ENCODE results near the gene ACSL5. TPM values are rescaled to one million over a fixed set of nuclear protein-coding genes. Genes with fewer than 3 reads are reported as not detected.
A peak's percentile ranks its signal among the peaks of the same experiment; 100 is the strongest.

ACSL5 gene
- total RNA-seq, 1 donor from 2014 or later, result 0.68 TPM

DNA sequence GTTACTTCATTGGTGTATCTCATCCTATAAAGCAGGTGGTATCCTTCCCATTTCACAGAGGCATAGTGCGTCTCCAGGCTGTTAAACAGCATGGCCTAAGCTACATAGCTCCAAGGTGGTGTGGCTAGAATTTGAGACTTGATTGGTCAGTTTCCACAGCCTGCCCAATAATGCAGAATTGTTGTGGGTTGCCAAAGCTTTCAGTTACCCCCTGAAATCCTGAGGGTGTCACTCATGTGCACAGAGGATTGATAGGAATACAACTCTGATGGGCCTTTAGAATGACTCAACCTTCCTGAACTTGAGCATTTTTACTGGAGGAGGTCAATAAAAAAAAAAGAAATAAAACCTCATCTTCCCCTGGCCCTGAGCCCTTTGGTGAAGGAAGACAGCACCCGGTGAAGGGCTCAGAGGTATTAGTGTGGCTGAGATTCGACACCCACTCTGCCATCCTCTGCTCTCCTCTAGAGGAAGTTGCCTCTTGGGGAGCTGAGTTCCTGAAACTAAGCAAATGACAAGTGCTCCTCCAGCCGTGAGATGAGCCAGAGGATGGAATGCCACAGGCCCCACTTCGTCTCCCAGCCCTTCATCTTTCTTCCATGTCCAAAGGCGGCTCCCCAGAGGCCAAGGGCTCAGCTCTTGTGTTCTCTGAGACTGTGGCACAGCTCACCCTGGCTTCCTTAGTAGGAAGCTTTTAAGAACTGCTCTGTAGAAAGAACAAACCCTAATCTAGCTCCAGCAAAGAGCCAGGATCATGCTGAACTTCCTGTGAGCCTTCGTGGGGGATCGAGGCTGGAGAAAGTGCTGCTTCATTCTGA lies 1.0 kb downstream of the ACSL5 start:
- DNase-seq (ENCODE audit: low read depth) (no peak), FAIRE-seq (no peak)
- Histone ChIP-seq H4K20me1 (ENCODE audit: insufficient read depth, low read length) (no peaks in the 10 kb centered on the region), H3K36me3 (ENCODE audit: insufficient read depth, low read length) (no peaks in the 10 kb centered on the region), H2AFZ (ENCODE audit: low read depth, low read length) (peak overlapping the region; percentile 69), H3K4me2 (ENCODE audit: low read length) (peak overlapping the region; percentile 33), H3K27me3 (ENCODE audit: insufficient read depth, low read length) (no peaks in the 10 kb centered on the region), H3K4me1 (ENCODE audit: insufficient read depth, low read length) (peaks cover 12% of the 10 kb centered on the region), H3K79me2 (ENCODE audit: insufficient read depth, low read length) (no peaks in the 10 kb centered on the region), H3K9me3 (ENCODE audit: insufficient read depth, low read depth, low read length) (no peaks in the 10 kb centered on the region), H3K9ac (ENCODE audit: low read length) (peak overlapping the region; percentile 14), H3K27ac (ENCODE audit: low read depth, low read length) (no peak overlapping the region), H3K4me3 (ENCODE audit: insufficient read depth, low read depth, low read length) (no peak overlapping the region)
- Mint-ChIP-seq H3K27ac (ENCODE audit: unreplicated experiment) (peak overlapping the region; percentile 88), H3K36me3 (ENCODE audit: low read depth, unreplicated experiment) (no peaks in the 10 kb centered on the region), H3K27me3 (ENCODE audit: low read depth, unreplicated experiment) (no peaks in the 10 kb centered on the region), H3K4me3 (ENCODE audit: unreplicated experiment) (peak overlapping the region; percentile 6), H3K4me1 (ENCODE audit: low read depth, unreplicated experiment) (peaks cover 21% of the 10 kb centered on the region), H3K9me3 (ENCODE audit: unreplicated experiment) (peaks cover 4% of the 10 kb centered on the region)
- TF ChIP-seq EZH2 (IDR thresholded peaks at IDR 0.05; ENCODE audit: insufficient read depth, low read length) (no peak), CTCF (IDR thresholded peaks at IDR 0.05; ENCODE audit: insufficient read depth, low read depth, low read length) (no peak)

GRCh38 chr10:112375721-112376395 lies 1.9 kb downstream of the ACSL5 start:
- Mint-ChIP-seq H3K9me3 (ENCODE audit: unreplicated experiment) (peaks cover 4% of the 10 kb centered on the region), H3K27me3 (ENCODE audit: low read depth, unreplicated experiment) (no peaks in the 10 kb centered on the region), H3K36me3 (ENCODE audit: low read depth, unreplicated experiment) (no peaks in the 10 kb centered on the region), H3K4me1 (ENCODE audit: low read depth, unreplicated experiment) (peaks cover 28% of the 10 kb centered on the region), H3K4me3 (ENCODE audit: unreplicated experiment) (peak overlapping the region; percentile 34), H3K27ac (ENCODE audit: unreplicated experiment) (peak overlapping the region; percentile 88)
- no peak for TF ChIP-seq CTCF (IDR thresholded peaks at IDR 0.05; ENCODE audit: insufficient read depth, low read depth, low read length)
- TF ChIP-seq EZH2 (IDR thresholded peaks at IDR 0.05; ENCODE audit: insufficient read depth, low read length), result no peak
- Histone ChIP-seq H2AFZ (ENCODE audit: low read depth, low read length) (peak overlapping the region; percentile 69), H4K20me1 (ENCODE audit: insufficient read depth, low read length) (no peaks in the 10 kb centered on the region), H3K4me2 (ENCODE audit: low read length) (peak overlapping the region; percentile 33), H3K4me1 (ENCODE audit: insufficient read depth, low read length) (peaks cover 17% of the 10 kb centered on the region), H3K9ac (ENCODE audit: low read length) (no peak overlapping the region), H3K79me2 (ENCODE audit: insufficient read depth, low read length) (no peaks in the 10 kb centered on the region), H3K9me3 (ENCODE audit: insufficient read depth, low read depth, low read length) (no peaks in the 10 kb centered on the region), H3K27me3 (ENCODE audit: insufficient read depth, low read length) (no peaks in the 10 kb centered on the region), H3K4me3 (ENCODE audit: insufficient read depth, low read depth, low read length) (no peak overlapping the region), H3K27ac (ENCODE audit: low read depth, low read length) (peak overlapping the region; percentile 2), H3K36me3 (ENCODE audit: insufficient read depth, low read length) (no peaks in the 10 kb centered on the region)
- FAIRE-seq (no peak), DNase-seq (ENCODE audit: low read depth) (no peak)

All from astrocyte (in vitro differentiated cells and primary cell).